ENCODE measurements around the gene PLXNA2. TPM values are rescaled to one million over a fixed set of nuclear protein-coding genes. Genes with fewer than 3 reads are reported as not detected.

Gene PLXNA2
- total and polyA plus RNA-seq, 2 donors (not counting 1 experiment from before 2014, with no cell fraction given), result 0.31 to 1.2 TPM

GRCh38 chr1:208261874-208262273 lies 17.7 kb upstream of the PLXNA2 start:
- no peaks in the 10 kb centered on the region for H3K36me3 ChIP-seq (replicated peaks in 1 of 2; ENCODE audit: control extremely low read depth in 1 of 2, control insufficient read depth in 1 of 2, extremely low read depth in 1 of 2, insufficient read depth in 2 of 2, low read length in 1 of 2)
- no peak overlapping the region for H3K27ac Mint-ChIP-seq
- no peak overlapping the region for H3K27ac ChIP-seq (ENCODE audit: low read length in 2 of 2)
- no peaks in the 10 kb centered on the region for H3K79me2 ChIP-seq (ENCODE audit: control insufficient read depth, insufficient read depth, low read length)
- DNase-seq, result no peak
- ChIA-PET POLR2A (no interaction called here), CTCF (no interaction called here)
- intact Hi-C loops (cut with micrococcal nuclease), result no loop called here
- no peak overlapping the region for H3K4me3 ChIP-seq (ENCODE audit: control extremely low read depth in 1 of 5, extremely low read depth in 1 of 5, insufficient read depth in 1 of 5, low read depth in 2 of 5, low read length in 4 of 5)
- H3K4me2 ChIP-seq (replicated peaks; ENCODE audit: low read depth, low read length, poor library complexity, severe bottlenecking), result no peak overlapping the region
- peaks cover 43% of the 10 kb centered on the region for H3K27me3 Mint-ChIP-seq
- H4K20me1 ChIP-seq (ENCODE audit: control insufficient read depth, insufficient read depth, low read length, poor library complexity, severe bottlenecking), result no peaks in the 10 kb centered on the region
- H3K9me3 Mint-ChIP-seq (ENCODE audit: insufficient read depth), result no peaks in the 10 kb centered on the region
- H3K4me1 Mint-ChIP-seq, result no peaks in the 10 kb centered on the region
- H3K9me3 ChIP-seq (ENCODE audit: control extremely low read depth in 1 of 3, control insufficient read depth in 2 of 3, insufficient read depth in 1 of 3, low read length in 2 of 3), result peaks cover 0 to 5% (median 0%) of the 10 kb centered on the region in 3 donors
- no peak for ATAC-seq (ENCODE audit: low read depth)
- H3K4me1 ChIP-seq (ENCODE audit: control insufficient read depth in 2 of 2, insufficient read depth in 2 of 2, low read length in 2 of 2), result no peaks in the 10 kb centered on the region
- no peak overlapping the region for H3K9ac ChIP-seq (ENCODE audit: low read length)
- H2AFZ ChIP-seq (ENCODE audit: insufficient read depth, low read depth, low read length, poor library complexity, severe bottlenecking), result no peak overlapping the region
- H3K4me3 Mint-ChIP-seq, result no peak overlapping the region
- no peak for TF ChIP-seq EZH2 (IDR thresholded peaks at IDR 0.05; ENCODE audit: borderline replicate concordance, insufficient read depth, low read depth, low read length, poor library complexity, severe bottlenecking)
- no peak for TF ChIP-seq CTCF (IDR thresholded peaks at IDR 0.05)
- WGBS (ENCODE audit: insufficient coverage), result 79% methylated on average over 2 of the region's 4 CpGs
- peaks cover 0 to 6% (median 1%) of the 10 kb centered on the region in 4 experiments for H3K27me3 ChIP-seq (replicated peaks in 1 of 4; ENCODE audit: control extremely low read depth in 1 of 4, control insufficient read depth in 3 of 4, insufficient read depth in 4 of 4, low read length in 3 of 4)

GRCh38 chr1:208258277-208258676 lies 14.1 kb upstream of the PLXNA2 start:
- H3K27ac ChIP-seq (ENCODE audit: low read length in 2 of 2), result no peak overlapping the region
- peaks cover 0 to 6% (median 0%) of the 10 kb centered on the region in 4 experiments for H3K27me3 ChIP-seq (replicated peaks in 1 of 4; ENCODE audit: control extremely low read depth in 1 of 4, control insufficient read depth in 3 of 4, insufficient read depth in 4 of 4, low read length in 3 of 4)
- H3K9ac ChIP-seq (ENCODE audit: low read length), result no peak overlapping the region
- H3K4me2 ChIP-seq (replicated peaks; ENCODE audit: low read depth, low read length, poor library complexity, severe bottlenecking), result no peak overlapping the region
- H3K4me3 Mint-ChIP-seq, result no peak overlapping the region
- no peaks in the 10 kb centered on the region for H4K20me1 ChIP-seq (ENCODE audit: control insufficient read depth, insufficient read depth, low read length, poor library complexity, severe bottlenecking)
- H3K4me3 ChIP-seq (ENCODE audit: control extremely low read depth in 1 of 5, extremely low read depth in 1 of 5, insufficient read depth in 1 of 5, low read depth in 2 of 5, low read length in 4 of 5), result no peak overlapping the region
- POLR2A ChIA-PET, result no interaction called here
- H3K4me1 ChIP-seq (ENCODE audit: control insufficient read depth in 2 of 2, insufficient read depth in 2 of 2, low read length in 2 of 2), result no peaks in the 10 kb centered on the region
- ATAC-seq (ENCODE audit: low read depth), result no peak
- H3K36me3 ChIP-seq (replicated peaks in 1 of 2; ENCODE audit: control extremely low read depth in 1 of 2, control insufficient read depth in 1 of 2, extremely low read depth in 1 of 2, insufficient read depth in 2 of 2, low read length in 1 of 2), result no peaks in the 10 kb centered on the region
- intact Hi-C loops (cut with micrococcal nuclease), result no loop called here
- CTCF ChIA-PET, result interaction anchor here (2.3 kb wide), 1 partner anchor 13 kb away, joined by 7 read pairs; the partner anchor contains the start of gene PLXNA2
- H3K79me2 ChIP-seq (ENCODE audit: control insufficient read depth, insufficient read depth, low read length), result no peaks in the 10 kb centered on the region
- DNase-seq, result no peak
- no peaks in the 10 kb centered on the region for H3K9me3 Mint-ChIP-seq (ENCODE audit: insufficient read depth)
- peaks cover 46% of the 10 kb centered on the region for H3K27me3 Mint-ChIP-seq
- H3K9me3 ChIP-seq (ENCODE audit: control extremely low read depth in 1 of 3, control insufficient read depth in 2 of 3, insufficient read depth in 1 of 3, low read length in 2 of 3), result peaks cover 0 to 5% (median 0%) of the 10 kb centered on the region in 3 donors
- no peaks in the 10 kb centered on the region for H3K4me1 Mint-ChIP-seq
- no peak for TF ChIP-seq CTCF (IDR thresholded peaks at IDR 0.05)
- TF ChIP-seq EZH2 (IDR thresholded peaks at IDR 0.05; ENCODE audit: borderline replicate concordance, insufficient read depth, low read depth, low read length, poor library complexity, severe bottlenecking), result no peak
- 100% methylated on average over 2 of the region's 3 CpGs for WGBS (ENCODE audit: insufficient coverage)
- no peak overlapping the region for H2AFZ ChIP-seq (ENCODE audit: insufficient read depth, low read depth, low read length, poor library complexity, severe bottlenecking)
- H3K27ac Mint-ChIP-seq, result no peak overlapping the region
